H1 (cell line): ENCODE measurements around the gene TINAGL1. TPM values are rescaled to one million over a fixed set of nuclear protein-coding genes. Genes with fewer than 3 reads are reported as not detected.

Experiments
- CTCF ChIA-PET: fragments of 300-600 bp; sonication (Branson Sonifier 250); formaldehyde crosslinking; loops from one replicate; lab custom pipeline; 2021; ENCODE audit not compliant: partially characterized antibody; lab: Charles Lee
- POLR2A ChIA-PET: fragments of 300-600 bp; sonication (Branson Sonifier 250); formaldehyde crosslinking; loops from one replicate; lab custom pipeline; 2021; ENCODE audit warnings: inconsistent platforms; ENCODE audit not compliant: partially characterized antibody; lab: Charles Lee
- DNase-seq, 2 experiments: peaks; one replicate each; pipeline versions ENCODE4 v3.0.0 to v3.0.0-alpha.2; 2010 to 2022; ENCODE audit warnings: low spot score in 2 of 2, low read depth in 1 of 2, mixed read lengths in 1 of 2
- FAIRE-seq: peaks from 2 replicates; lab custom pipeline; 2011; peaks lifted over from hg19 to GRCh38; lab: Jason Lieb, UNC
- H2AFZ ChIP-seq: 2 replicates; pipeline ENCODE4 v1.8.1; 2012; ENCODE audit warnings: low read length, inconsistent platforms
- H2AK5ac ChIP-seq: 2 replicates; pipeline ENCODE4 v1.6.1; 2013; ENCODE audit warnings: low read depth, low read length
- H2BK120ac ChIP-seq: replicated peaks from 2 replicates; pipeline ENCODE3; 2013; ENCODE audit warnings: low read depth, low read length, inconsistent platforms
- H2BK12ac ChIP-seq: 2 replicates; pipeline ENCODE4 v1.6.1; 2013; ENCODE audit warnings: low read depth, low read length
- H2BK15ac ChIP-seq: 2 replicates; pipeline ENCODE4 v1.6.1; 2013; ENCODE audit warnings: low read length
- H2BK20ac ChIP-seq: 2 replicates; pipeline ENCODE4 v1.6.1; 2013; ENCODE audit warnings: low read length
- H2BK5ac ChIP-seq: 2 replicates; pipeline ENCODE4 v1.6.1; 2013; ENCODE audit warnings: low read depth, low read length
- H3K14ac ChIP-seq: 2 replicates; pipeline ENCODE4 v1.6.1; 2013; ENCODE audit warnings: inconsistent platforms; ENCODE audit not compliant: insufficient read length
- H3K18ac ChIP-seq: 2 replicates; pipeline ENCODE4 v1.6.1; 2013; ENCODE audit warnings: low read length; ENCODE audit errors: extremely low read depth
- H3K23ac ChIP-seq: 2 replicates; pipeline ENCODE4 v1.6.1; 2013; ENCODE audit warnings: inconsistent platforms; ENCODE audit not compliant: insufficient read length
- H3K23me2 ChIP-seq: 2 replicates; pipeline ENCODE4 v1.6.1; 2013; ENCODE audit warnings: low read depth, low read length
- H3K27ac ChIP-seq: 2 replicates; pipeline ENCODE4 v1.6.1; 2011; ENCODE audit warnings: low read depth, low read length, inconsistent platforms
- H3K27me3 ChIP-seq, 4 experiments: replicated peaks in 1 of 4; 1 replicate in 1 of 4; 2 replicates in 3 of 4; pipeline versions ENCODE4 v1.6.1 to v1.8.1; 2011 to 2013; ENCODE audit warnings: low read length in 3 of 4, mild to moderate bottlenecking in 3 of 4, inconsistent platforms in 2 of 4, mixed read lengths in 2 of 4, moderate library complexity in 1 of 4; ENCODE audit not compliant: control insufficient read depth in 3 of 4, insufficient read depth in 3 of 4; ENCODE audit errors: extremely low read depth in 1 of 4
- H3K36me3 ChIP-seq, 4 experiments: 2 replicates each; pipeline versions ENCODE4 v1.6.1 to v1.8.1; 2011 to 2013; ENCODE audit warnings: mild to moderate bottlenecking in 4 of 4, low read length in 3 of 4, moderate library complexity in 2 of 4, control low read depth in 1 of 4, inconsistent platforms in 1 of 4; ENCODE audit not compliant: insufficient read depth in 4 of 4, control insufficient read depth in 2 of 4
- H3K4ac ChIP-seq: replicated peaks from 2 replicates; pipeline ENCODE3; 2013; ENCODE audit warnings: low read length, low read depth, mixed read lengths, inconsistent platforms; ENCODE audit not compliant: insufficient read length
- H3K4me1 ChIP-seq, 4 experiments: replicated peaks in 1 of 4; 1 replicate in 1 of 4; 2 replicates in 3 of 4; pipeline versions ENCODE4 v1.6.1 to v1.8.1; 2011 to 2013; ENCODE audit warnings: low read length in 3 of 4, inconsistent platforms in 2 of 4, mixed read lengths in 1 of 4; ENCODE audit not compliant: insufficient read depth in 4 of 4, control insufficient read depth in 3 of 4
- H3K4me2 ChIP-seq, 2 experiments: 2 replicates each; pipeline versions ENCODE4 v1.6.1 to v1.8.1; 2011 to 2013; ENCODE audit warnings: low read depth in 2 of 2, low read length in 2 of 2, control low read depth in 1 of 2, inconsistent platforms in 1 of 2, mild to moderate bottlenecking in 1 of 2; ENCODE audit not compliant: insufficient read depth in 1 of 2
- H3K4me3 ChIP-seq, 4 experiments: fragments of 200-600, 300-600 bp in 1 of 4; sonication (generic), shearing (Covaris generic), sonication (Bioruptor Twin) in 1 of 4; 2 replicates each; pipeline versions ENCODE4 v1.5.1 to v1.8.1; 2011 to 2016; ENCODE audit warnings: low read length in 4 of 4, low read depth in 3 of 4, control low read depth in 2 of 4, inconsistent platforms in 2 of 4, mild to moderate bottlenecking in 2 of 4, mixed read lengths in 1 of 4, moderate library complexity in 1 of 4; ENCODE audit not compliant: insufficient read depth in 2 of 4; ENCODE audit errors: extremely low read depth in 1 of 4
- H3K56ac ChIP-seq: replicated peaks from 2 replicates; pipeline ENCODE3; 2013; ENCODE audit warnings: low read depth, mild to moderate bottlenecking, mixed read lengths, low read length, inconsistent platforms; ENCODE audit not compliant: insufficient read length
- H3K79me1 ChIP-seq: 2 replicates; pipeline ENCODE4 v1.6.1; 2013; ENCODE audit warnings: low read depth, low read length, control low read depth
- H3K79me2 ChIP-seq, 2 experiments: 2 replicates each; pipeline versions ENCODE4 v1.6.1 to v1.8.1; 2012 to 2013; ENCODE audit warnings: low read length in 2 of 2, mild to moderate bottlenecking in 2 of 2, inconsistent platforms in 1 of 2; ENCODE audit not compliant: insufficient read depth in 2 of 2, control insufficient read depth in 1 of 2
- H3K9ac ChIP-seq, 4 experiments: replicated peaks in 1 of 4; 1 replicate in 1 of 4; 2 replicates in 3 of 4; pipeline versions ENCODE4 v1.6.1 to v1.8.1; 2011 to 2013; ENCODE audit warnings: low read depth in 3 of 4, low read length in 3 of 4, control low read depth in 2 of 4, mild to moderate bottlenecking in 2 of 4, moderate library complexity in 2 of 4, inconsistent platforms in 1 of 4; ENCODE audit errors: extremely low read depth in 1 of 4
- H3K9me3 ChIP-seq, 2 experiments: 2 replicates each; pipeline versions ENCODE4 v1.6.1 to v1.8.1; 2012 to 2013; ENCODE audit warnings: mild to moderate bottlenecking in 2 of 2, moderate library complexity in 2 of 2, control low read depth in 1 of 2, inconsistent platforms in 1 of 2, low read depth in 1 of 2, low read length in 1 of 2, mixed read lengths in 1 of 2; ENCODE audit not compliant: insufficient read depth in 2 of 2
- H4K20me1 ChIP-seq, 2 experiments: replicated peaks in 1 of 2; 2 replicates each; pipeline versions ENCODE3 to v1.8.1; 2011 to 2013; ENCODE audit warnings: inconsistent platforms in 2 of 2, low read length in 2 of 2, mild to moderate bottlenecking in 1 of 2; ENCODE audit not compliant: insufficient read depth in 2 of 2, control insufficient read depth in 1 of 2
- H4K5ac ChIP-seq: 2 replicates; pipeline ENCODE4 v1.6.1; 2013; ENCODE audit warnings: low read length, low read depth, mixed read lengths, inconsistent platforms; ENCODE audit not compliant: insufficient read length
- H4K8ac ChIP-seq: 2 replicates; pipeline ENCODE4 v1.8.0; 2013; ENCODE audit warnings: mild to moderate bottlenecking, moderate library complexity, low read length, inconsistent platforms; ENCODE audit not compliant: insufficient read depth; ENCODE audit errors: extremely low read depth
- H4K91ac ChIP-seq: replicated peaks from 2 replicates; pipeline ENCODE3; 2013; ENCODE audit warnings: low read length, mixed read lengths, inconsistent platforms; ENCODE audit not compliant: insufficient read length
- CBX5 ChIP-seq: fragments of 300-800, 300-1000 bp; sonication (generic); IDR thresholded peaks from 2 replicates; pipeline ENCODE4 v1.7.1; 2016; ENCODE audit warnings: antibody characterized with exemption, low read length, low read depth
- CBX8 ChIP-seq: fragments of 300-800, 300-1000 bp; sonication (generic); IDR thresholded peaks from 2 replicates; pipeline ENCODE4 v1.7.1; 2016; ENCODE audit warnings: low read depth, low read length, borderline replicate concordance
- CHD2 ChIP-seq: IDR thresholded peaks from 2 replicates; pipeline ENCODE4 v1.6.1; 2012; ENCODE audit warnings: low read length, improper control_type of control experiment
- CREB1 ChIP-seq: IDR thresholded peaks from 2 replicates; pipeline ENCODE4 v1.6.1; 2012; ENCODE audit warnings: inconsistent platforms
- GABPA ChIP-seq: IDR thresholded peaks from 2 replicates; pipeline ENCODE4 v1.6.1; 2011; ENCODE audit warnings: mild to moderate bottlenecking, low read length, moderate library complexity, borderline replicate concordance; ENCODE audit not compliant: insufficient read depth
- HDAC6 ChIP-seq: IDR thresholded peaks from one replicate; pipeline ENCODE4 v1.7.1; 2012; ENCODE audit warnings: low read depth, mild to moderate bottlenecking, inconsistent platforms, low read length, moderate library complexity
- KDM4A ChIP-seq: IDR thresholded peaks from one replicate; pipeline ENCODE4 v1.7.1; 2012; ENCODE audit warnings: low read depth, mild to moderate bottlenecking, moderate library complexity, low read length, inconsistent platforms; ENCODE audit not compliant: severe bottlenecking
- POLR2AphosphoS5 ChIP-seq: IDR thresholded peaks from 2 replicates; pipeline ENCODE4 v1.6.1; 2011; ENCODE audit warnings: low read depth, low read length
- SIN3A ChIP-seq, 2 experiments: IDR thresholded peaks in 1 of 2; conservative IDR thresholded peaks in 1 of 2; 2 replicates each; pipeline ENCODE4 v1.6.1; 2011 to 2012; ENCODE audit warnings: low read length in 2 of 2, improper control_type of control experiment in 1 of 2, low read depth in 1 of 2, mild to moderate bottlenecking in 1 of 2
- TBP ChIP-seq: IDR thresholded peaks from 2 replicates; pipeline ENCODE4 v1.6.1; 2011; ENCODE audit warnings: low read depth, low read length, improper control_type of control experiment
- WGBS, 2 experiments: shearing (Covaris generic) in 1 of 2; methylation state at CpG; one replicate each; pipeline versions ENCODE4 v1.1.6 to v1.1.7; 2013 to 2015; ENCODE audit warnings: low lambda C conversion rate in 2 of 2, mixed read lengths in 2 of 2, inconsistent platforms in 1 of 2, low coverage in 1 of 2, missing lambda C conversion rate in 1 of 2; ENCODE audit not compliant: insufficient replicate concordance in 2 of 2, insufficient coverage in 1 of 2, insufficient read length in 1 of 2; ENCODE audit errors: extremely low coverage in 1 of 2, missing lambda C conversion rate in 1 of 2; 5-methylcytosine and 5-hydroxymethylcytosine counted together
- polyA plus RNA-seq, 7 experiments: library from polyadenylated mRNA; depleted of rRNA in 3 of 7; stranded (reverse) in 5 of 7; unstranded in 2 of 7; fragments of >200 nt in 5 of 7; fragments of 200-250 nt in 2 of 7; gene quantifications; 1 replicate in 5 of 7; 2 replicates in 1 of 7; 4 replicates in 1 of 7; pipeline versions ENCODE4 v1.2.1 to v1.2.3, GENCODE V29; 2011 to 2013; ENCODE audit warnings: missing spikeins in 2 of 7, mixed read lengths in 2 of 7
- total RNA-seq: library from RNA; stranded (reverse); fragmentation: NEBNext Ultra II Directional; extraction: Animal tissue kit (Norgen Biotek cat#: 25700); gene quantifications from 2 replicates; pipeline ENCODE4 v1.2.1, GENCODE V29; 2021

The TINAGL1 gene
- total and polyA plus RNA-seq, 2 of the 8 experiments (the other 6 are each of a cell fraction or from before 2014, with no cell fraction given) = 11.2 to 21.7 TPM

DNA sequence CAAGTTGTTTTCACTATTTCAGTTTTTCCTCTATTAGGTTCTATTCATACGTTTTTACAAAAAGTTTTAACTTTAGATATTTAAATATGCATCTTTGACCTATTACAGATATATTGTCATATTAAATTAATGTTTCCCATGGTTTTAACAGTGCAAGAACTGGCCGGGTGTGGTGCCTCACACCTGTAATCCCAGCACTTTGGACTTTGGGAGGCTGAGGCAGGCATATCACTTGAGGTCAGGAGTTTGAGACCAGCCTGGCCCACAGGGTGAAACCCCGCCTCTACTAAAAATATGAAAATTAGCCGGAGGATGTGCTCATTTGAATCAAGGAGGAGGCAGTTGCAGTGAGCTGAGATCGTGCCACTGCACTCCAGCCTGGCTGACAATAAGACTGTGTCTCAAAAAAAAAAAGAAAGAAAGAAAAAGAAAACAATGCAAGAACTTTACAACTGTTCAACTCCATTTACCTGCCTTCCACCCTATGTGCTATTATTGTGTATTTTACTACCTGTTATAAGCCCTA is 19.8 kb upstream of the TINAGL1 start:
- H2BK5ac ChIP-seq = no peak overlapping the region
- H3K4me1 ChIP-seq = no peaks in the 10 kb centered on the region
- H2AK5ac ChIP-seq = no peak overlapping the region
- DNase-seq (no peak), FAIRE-seq (no peak)
- no peak overlapping the region for H3K4me2 ChIP-seq
- no peak overlapping the region for H2BK20ac ChIP-seq
- ChIA-PET POLR2A (no interaction called here), CTCF (interaction anchor here (1.7 kb wide), 1 partner anchor 13 kb away, joined by 4 read pairs; no protein-coding TSS in a partner anchor)
- H3K9ac ChIP-seq = no peak overlapping the region
- no peaks in the 10 kb centered on the region for H3K79me1 ChIP-seq
- no peak overlapping the region for H3K4me3 ChIP-seq
- H2BK12ac ChIP-seq = no peak overlapping the region
- H2BK15ac ChIP-seq = no peak overlapping the region
- H3K36me3 ChIP-seq = no peaks in the 10 kb centered on the region
- no peak overlapping the region for H2BK120ac ChIP-seq
- no peak overlapping the region for H4K5ac ChIP-seq
- no peaks in the 10 kb centered on the region for H3K79me2 ChIP-seq
- no peak overlapping the region for H3K14ac ChIP-seq
- no peak overlapping the region for H3K56ac ChIP-seq
- no peak overlapping the region for H3K4ac ChIP-seq
- H3K27me3 ChIP-seq = no peaks in the 10 kb centered on the region
- H3K9me3 ChIP-seq = no peaks in the 10 kb centered on the region
- no peaks in the 10 kb centered on the region for H4K20me1 ChIP-seq
- no peak overlapping the region for H3K18ac ChIP-seq
- H3K23ac ChIP-seq = no peak overlapping the region
- H4K8ac ChIP-seq = no peak overlapping the region
- no peak overlapping the region for H3K27ac ChIP-seq
- TF ChIP-seq KDM4A (no peak), POLR2AphosphoS5 (no peak), TBP (no peak), HDAC6 (no peak), CBX8 (no peak), CREB1 (no peak), CBX5 (no peak), CHD2 (no peak), SIN3A (conservative IDR thresholded peaks at IDR 0.05 in 1 of 2, IDR thresholded peaks at IDR 0.05 in 1 of 2; ENCODE audit: low read depth in 1 of 2, low read length in 2 of 2) (no peak), GABPA (no peak)
- 87% methylated on average over 5 of the region's 5 CpGs; no CpG with 5 or more reads in 1 of the 2 experiments for WGBS, 2 experiments
- no peaks in the 10 kb centered on the region for H3K23me2 ChIP-seq
- no peak overlapping the region for H2AFZ ChIP-seq
- no peak overlapping the region for H4K91ac ChIP-seq
